HT-29 (cell line): ENCODE data around the gene HOXC12. TPM values are rescaled to one million over a fixed set of nuclear protein-coding genes. Genes with fewer than 3 reads are reported as not detected.
A peak's percentile ranks its signal among the peaks of the same experiment; 100 is the strongest.

ENCODE experiments used
- DNase-seq: peaks from one replicate; pipeline ENCODE4 v3.0.0-alpha.2; 2015; ENCODE audit warnings: low spot score
- small RNA-seq: library from RNA; depleted of rRNA; stranded (forward); fragments of <200 nt; gene quantifications from one replicate; pipeline ENCODE3, GENCODE V24; 2014
- total RNA-seq: library from RNA; depleted of rRNA; stranded (reverse); fragments of >200 nt; shearing (Covaris generic); gene quantifications from 2 replicates; pipeline ENCODE4 v1.2.3, GENCODE V29; 2014; rRNA removed

Gene HOXC12
- total RNA-seq, 1 experiment from 2014 or later, result 0.05 TPM

DNA sequence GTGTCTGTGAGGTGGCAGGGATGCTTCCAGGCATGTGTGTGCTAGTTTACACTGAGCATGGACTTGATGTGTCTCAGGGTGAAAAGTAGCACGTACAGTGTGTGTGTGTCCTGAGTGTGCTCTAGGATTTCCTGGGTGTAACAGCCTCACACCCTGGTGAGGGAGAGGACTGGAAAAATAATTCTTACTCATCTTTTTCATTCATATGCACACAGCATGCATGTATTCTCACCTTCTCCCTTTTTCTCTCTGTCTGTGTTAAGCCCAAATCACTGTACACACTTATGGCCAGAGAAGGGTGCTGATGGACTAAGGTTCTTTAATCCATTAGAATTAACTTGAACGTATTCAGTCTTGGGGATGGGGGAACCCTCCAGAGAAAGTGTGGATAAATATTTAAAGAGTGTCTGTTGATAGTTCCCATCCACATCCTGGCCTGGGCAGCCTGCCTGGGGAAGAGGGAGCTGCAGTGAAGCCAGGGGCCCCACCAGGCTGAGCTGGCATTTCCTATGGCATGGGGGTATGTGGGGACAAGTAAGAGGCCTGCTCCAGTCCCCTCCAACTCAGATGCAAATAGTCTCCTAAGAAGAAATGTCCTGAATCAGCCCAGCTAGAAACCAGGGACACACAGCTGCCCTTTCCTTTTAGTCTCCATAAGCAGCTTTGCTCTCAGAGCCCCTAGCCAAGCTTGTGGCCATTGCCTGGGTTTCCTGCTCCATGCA, 53.0 kb downstream of the HOXC12 start:
- no peak for DNase-seq

DNA sequence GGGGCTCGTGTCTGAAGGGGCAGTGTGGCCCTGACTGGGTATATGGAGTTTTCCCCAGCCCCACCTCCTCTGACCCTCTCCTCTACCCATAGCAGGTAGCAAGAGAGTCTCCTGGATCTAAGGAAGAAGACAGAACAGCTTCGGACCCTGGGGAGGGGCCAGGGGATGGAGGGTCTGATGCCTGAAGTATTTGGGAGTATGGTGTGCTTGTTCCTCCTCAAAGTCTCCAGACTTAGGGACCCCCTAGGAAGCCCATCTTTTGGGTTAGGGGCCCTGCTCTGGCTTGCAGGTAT, 53.5 kb downstream of the HOXC12 start:
- DNase-seq, result no peak

Small RNAs within 50 kb of the gene (small RNA-seq; reads per million reads assigned to genes)
- gene AC012531.3, result not detected
- not detected for gene AC012531.4
- gene MIR196A2, result 2.9 reads per million, percentile 74 among the genes with 10 or more reads in this experiment
- gene RF01905, result not detected
- gene RF01906, result not detected

Other genes starting within 250 kb of the HOXC12 start
- gene CALCOCO1, start 227.5 kb upstream of the HOXC12 start, total RNA-seq, result 39.9 and 64.4 TPM in 2 replicates
- gene CISTR, start 202.9 kb upstream of the HOXC12 start, total RNA-seq, result not detected in 2 replicates
- 0.65 and 1.3 TPM in 2 replicates for gene HOXC13, start 16.1 kb upstream of the HOXC12 start, total RNA-seq
- not detected in 2 replicates for gene HOXC11, start 18.2 kb downstream of the HOXC12 start, total RNA-seq
- 5.6 and 6.8 TPM in 2 replicates for gene HOTAIR, start 20.1 kb downstream of the HOXC12 start, total RNA-seq
- 1.7 TPM in 1 of 2 replicates, not detected in the other for gene HOXC10, start 30.2 kb downstream of the HOXC12 start, total RNA-seq
- gene HOXC9, start 45.3 kb downstream of the HOXC12 start, total RNA-seq, result 0.23 and 0.76 TPM in 2 replicates
- 0.10 and 0.23 TPM in 2 replicates for gene HOXC8, start 54.1 kb downstream of the HOXC12 start, total RNA-seq
- gene HOXC6, start 73.5 kb downstream of the HOXC12 start, total RNA-seq, result 1.4 and 1.6 TPM in 2 replicates
- 0.41 and 0.81 TPM in 2 replicates for gene HOXC5, start 78.1 kb downstream of the HOXC12 start, total RNA-seq
- 4.0 and 6.8 TPM in 2 replicates for gene HOXC4, start 98.9 kb downstream of the HOXC12 start, total RNA-seq
- 87.8 and 106 TPM in 2 replicates for gene SMUG1, start 234.1 kb downstream of the HOXC12 start, total RNA-seq